B cell (primary cell): ENCODE results near the gene CTNNA1. TPM values are rescaled to one million over a fixed set of nuclear protein-coding genes. Genes with fewer than 3 reads are reported as not detected.

ENCODE experiments used
- ATAC-seq: fragments of 200-7000 bp; cut with Tn5 transposase; one replicate; pipeline ENCODE4 v1.10.0; 2021; ENCODE audit warnings: low read depth, mild to moderate bottlenecking, moderate number of reproducible peaks, moderate library complexity
- CTCF ChIA-PET: fragments of 350-600 bp; sonication (Branson Sonifier 250); formaldehyde crosslinking; loops from one replicate; lab custom pipeline; 2021; ENCODE audit warnings: antibody characterized with exemption, inconsistent platforms; lab: Charles Lee
- POLR2A ChIA-PET: fragments of 350-600 bp; sonication (Branson Sonifier 250); formaldehyde crosslinking; loops from one replicate; lab custom pipeline; 2021; ENCODE audit warnings: antibody characterized with exemption; lab: Charles Lee
- DNase-seq: peaks from one replicate; pipeline ENCODE4 v3.0.0; 2013
- H2AFZ ChIP-seq: 2 replicates; pipeline ENCODE4 v1.6.1; 2012; ENCODE audit warnings: mild to moderate bottlenecking, low read depth, low read length; ENCODE audit not compliant: insufficient read depth, poor library complexity, severe bottlenecking
- H3K27ac ChIP-seq, 2 donors: 1 replicate in 1 of 2; 2 replicates in 1 of 2; pipeline ENCODE4 v1.5.1; 2012 to 2013; ENCODE audit warnings: low read length in 2 of 2, mild to moderate bottlenecking in 2 of 2, moderate library complexity in 1 of 2
- H3K27me3 ChIP-seq, 4 experiments: fragments of 200-600 bp in 1 of 4; sonication (generic) in 1 of 4; replicated peaks in 1 of 4; 1 replicate in 2 of 4; 2 replicates in 2 of 4; pipeline versions ENCODE4 v1.6.1 to v1.7.0; 2013 to 2016; ENCODE audit warnings: low read length in 3 of 4, mild to moderate bottlenecking in 2 of 4, mixed read lengths in 1 of 4, moderate library complexity in 1 of 4; ENCODE audit not compliant: insufficient read depth in 4 of 4, control insufficient read depth in 3 of 4; ENCODE audit errors: control extremely low read depth in 1 of 4
- H3K36me3 ChIP-seq, 2 experiments: replicated peaks in 1 of 2; 1 replicate in 1 of 2; 2 replicates in 1 of 2; pipeline versions ENCODE4 v1.6.1 to v1.7.1; 2013; ENCODE audit warnings: low read length in 1 of 2; ENCODE audit not compliant: insufficient read depth in 2 of 2, control insufficient read depth in 1 of 2; ENCODE audit errors: control extremely low read depth in 1 of 2, extremely low read depth in 1 of 2
- H3K4me1 ChIP-seq, 2 donors: fragments of 200-600 bp in 1 of 2; sonication (generic) in 1 of 2; 1 replicate in 1 of 2; 2 replicates in 1 of 2; pipeline versions ENCODE4 v1.5.1 to v1.6.1; 2013 to 2017; ENCODE audit warnings: low read length in 2 of 2; ENCODE audit not compliant: control insufficient read depth in 2 of 2, insufficient read depth in 2 of 2
- H3K4me2 ChIP-seq: replicated peaks from 2 replicates; pipeline ENCODE3; 2012; ENCODE audit warnings: mild to moderate bottlenecking, low read depth, low read length; ENCODE audit not compliant: poor library complexity, severe bottlenecking
- H3K4me3 ChIP-seq, 5 experiments: fragments of 200-600 bp in 1 of 5; sonication (generic) in 1 of 5; 1 replicate in 3 of 5; 2 replicates in 2 of 5; pipeline versions ENCODE4 v1.5.1 to v1.7.0; 2011 to 2016; ENCODE audit warnings: low read length in 4 of 5, mild to moderate bottlenecking in 4 of 5, low read depth in 2 of 5, control low read depth in 1 of 5, moderate library complexity in 1 of 5; ENCODE audit not compliant: insufficient read depth in 1 of 5; ENCODE audit errors: control extremely low read depth in 1 of 5, extremely low read depth in 1 of 5
- H3K79me2 ChIP-seq: fragments of 200-600 bp; sonication (generic); one replicate; pipeline ENCODE4 v1.6.0; 2016; ENCODE audit warnings: low read length; ENCODE audit not compliant: control insufficient read depth, insufficient read depth
- H3K9ac ChIP-seq: fragments of 200-600 bp; sonication (generic); 2 replicates; pipeline ENCODE4 v1.6.1; 2017; ENCODE audit warnings: mild to moderate bottlenecking, low read length, moderate library complexity
- H3K9me3 ChIP-seq, 3 donors: one replicate each; pipeline versions ENCODE4 v1.6.1 to v1.7.1; 2013; ENCODE audit warnings: low read length in 2 of 3; ENCODE audit not compliant: control insufficient read depth in 2 of 3, insufficient read depth in 1 of 3; ENCODE audit errors: control extremely low read depth in 1 of 3
- H4K20me1 ChIP-seq: 2 replicates; pipeline ENCODE4 v1.6.0; 2012; ENCODE audit warnings: mild to moderate bottlenecking, low read length; ENCODE audit not compliant: insufficient read depth, control insufficient read depth, poor library complexity, severe bottlenecking
- H3K27ac Mint-ChIP-seq: one replicate; pipeline ENCODE4 v1.8.0; 2021; ENCODE audit warnings: mixed read lengths
- H3K27me3 Mint-ChIP-seq: one replicate; pipeline ENCODE4 v1.8.0; 2021; ENCODE audit warnings: mixed read lengths
- H3K4me1 Mint-ChIP-seq: one replicate; pipeline ENCODE4 v1.8.0; 2021; ENCODE audit warnings: mixed read lengths
- H3K4me3 Mint-ChIP-seq: one replicate; pipeline ENCODE4 v1.8.0; 2021; ENCODE audit warnings: mixed read lengths
- H3K9me3 Mint-ChIP-seq: one replicate; pipeline ENCODE4 v1.8.0; 2022; ENCODE audit warnings: mixed read lengths; ENCODE audit not compliant: insufficient read depth
- CTCF ChIP-seq: fragments of 200-600 bp; IDR thresholded peaks from one replicate; pipeline ENCODE4 v1.8.0; 2022; ENCODE audit warnings: antibody characterized with exemption, mild to moderate bottlenecking
- EZH2 ChIP-seq: IDR thresholded peaks from 2 replicates; pipeline ENCODE4 v1.6.1; 2012; ENCODE audit warnings: borderline replicate concordance, low read depth, mild to moderate bottlenecking, moderate library complexity, low read length; ENCODE audit not compliant: insufficient read depth, poor library complexity, severe bottlenecking
- WGBS: methylation state at CpG from one replicate; pipeline ENCODE4 v1.1.5; 2013; ENCODE audit warnings: missing lambda C conversion rate; ENCODE audit not compliant: insufficient coverage; 5-methylcytosine and 5-hydroxymethylcytosine counted together
- intact Hi-C: fragments of 100-400 bp; cut with micrococcal nuclease; formaldehyde crosslinking; loops from one replicate; pipeline ENCODE4 v1.10.0; 2022
- polyA plus RNA-seq: library from polyadenylated mRNA; depleted of rRNA; stranded (reverse); fragments of >200 nt; gene quantifications from 2 replicates; pipeline ENCODE4 v1.2.3, GENCODE V29; 2012
- total RNA-seq, 2 donors: library from RNA; stranded (reverse); fragments of 120-200 nt in 1 of 2; gene quantifications; 1 replicate in 1 of 2; 2 replicates in 1 of 2; pipeline versions ENCODE4 v1.2.3 to v1.2.4, GENCODE V29; 2013 to 2022

The CTNNA1 gene
- total and polyA plus RNA-seq, 2 donors (not counting 1 experiment from before 2014, with no cell fraction given): 22.7 to 96.0 TPM

GRCh38 chr5:138951986-138952735 is 198.9 kb downstream of the CTNNA1 start:
- Mint-ChIP-seq H3K9me3 (no peaks in the 10 kb centered on the region), H3K4me1 (peaks cover 22% of the 10 kb centered on the region), H3K27me3 (no peaks in the 10 kb centered on the region), H3K4me3 (no peak overlapping the region), H3K27ac (no peak overlapping the region)
- Histone ChIP-seq H3K9me3 (no peaks in the 10 kb centered on the region), H3K79me2 (no peaks in the 10 kb centered on the region), H4K20me1 (no peaks in the 10 kb centered on the region), H2AFZ (no peak overlapping the region), H3K9ac (no peak overlapping the region), H3K27me3 (no peaks in the 10 kb centered on the region), H3K36me3 (peaks cover 0 to 4% of the 10 kb centered on the region in 2 experiments), H3K4me3 (no peak overlapping the region), H3K4me2 (no peak overlapping the region), H3K4me1 (peaks cover 13% of the 10 kb centered on the region in 2 donors), H3K27ac (no peak overlapping the region)
- ATAC-seq (no peak), DNase-seq (no peak)
- ChIA-PET CTCF (no interaction called here), POLR2A (no interaction called here)
- TF ChIP-seq CTCF: no peak
- no peak for TF ChIP-seq EZH2
- intact Hi-C loops: no loop called here
- 83% methylated on average over 13 of the region's 17 CpGs for WGBS

- Mint-ChIP-seq H3K27me3 (no peaks in the 10 kb centered on the region), H3K27ac (peak overlapping the region; percentile 26), H3K9me3 (no peaks in the 10 kb centered on the region), H3K4me3 (peak overlapping the region; percentile 57), H3K4me1 (peaks cover 22% of the 10 kb centered on the region)
- peak overlapping the region; percentile 49 for H3K9ac ChIP-seq
- no peak overlapping the region for H3K27ac ChIP-seq
- 22% methylated on average over 6 of the region's 6 CpGs for WGBS
- no peaks in the 10 kb centered on the region for H4K20me1 ChIP-seq
- H3K79me2 ChIP-seq: no peaks in the 10 kb centered on the region
- H3K27me3 ChIP-seq: no peaks in the 10 kb centered on the region
- DNase-seq (no peak), ATAC-seq (no peak)
- H3K9me3 ChIP-seq: no peaks in the 10 kb centered on the region
- H3K4me1 ChIP-seq: peaks cover 13% of the 10 kb centered on the region in 2 donors
- H3K36me3 ChIP-seq: peaks cover 0 to 4% of the 10 kb centered on the region in 2 experiments
- peak overlapping the region; percentile 76 for H2AFZ ChIP-seq
- POLR2A ChIA-PET: interaction anchor here (0.5 kb wide), 1 partner anchor 479 kb away, joined by 3 read pairs; no protein-coding TSS in a partner anchor
- H3K4me2 ChIP-seq: peak overlapping the region; percentile 77
- CTCF ChIA-PET: interaction anchor here (0.5 kb wide), 1 partner anchor 1205 kb away, joined by 3 read pairs; no protein-coding TSS in a partner anchor
- H3K4me3 ChIP-seq: peak overlapping the region in 2 of 5 experiments; percentile 2 to 37
- TF ChIP-seq CTCF: no peak
- no peak for TF ChIP-seq EZH2
- intact Hi-C loops: no loop called here
Observed at GRCh38 chr5:138952962-138953361, 199.7 kb downstream of the CTNNA1 start.
